Umbilical cord (tissue), 2 donors: ENCODE results near the gene IL17RD. TPM values are rescaled to one million over a fixed set of nuclear protein-coding genes. Genes with fewer than 3 reads are reported as not detected.

Source experiments
- DNase-seq: peaks from one replicate; pipeline ENCODE4 v3.0.0-alpha.2; 2015; ENCODE audit warnings: low spot score
- total RNA-seq: library from RNA; depleted of rRNA; stranded (reverse); fragments of >200 nt; gene quantifications from one replicate; pipeline ENCODE4 v1.2.3, GENCODE V29; 2014; ENCODE audit warnings: low replicate concordance; ENCODE audit not compliant: insufficient read depth

IL17RD gene
- total RNA-seq, result 5.8 TPM

- peak; percentile 83 for DNase-seq
Measured at GRCh38 chr3:57164657-57165573, at the start of gene IL17RD. Gene IL17RD, minus strand, starts transcription at chr3:57165353. Its CDS starts 67 bp downstream, at chr3:57165286.

- DNase-seq, result no peak
Measured at GRCh38 chr3:57206423-57206822, 41.3 kb upstream of the IL17RD start.

- DNase-seq, result no peak
Measured at GRCh38 chr3:57199895-57200297, 34.7 kb upstream of the IL17RD start, which contains the start of gene HESX1. Gene HESX1, minus strand, starts transcription at chr3:57199978. Its CDS starts 60 bp downstream, at chr3:57199918.

- DNase-seq, result no peak
Measured at GRCh38 chr3:57194641-57195040, 29.5 kb upstream of the IL17RD start.

GRCh38 chr3:57192028-57192427, 26.9 kb upstream of the IL17RD start:
- DNase-seq, result no peak

GRCh38 chr3:57184526-57184925, 19.4 kb upstream of the IL17RD start:
- no peak for DNase-seq

GRCh38 chr3:57179580-57180410, 14.6 kb upstream of the IL17RD start:
- no peak for DNase-seq

- DNase-seq, result no peak
Measured at GRCh38 chr3:57176045-57176444, 10.9 kb upstream of the IL17RD start.

GRCh38 chr3:57173687-57174086, 8.5 kb upstream of the IL17RD start:
- no peak for DNase-seq

GRCh38 chr3:57170946-57171345, 5.8 kb upstream of the IL17RD start:
- DNase-seq, result no peak

- DNase-seq, result peak; percentile 79
Measured at GRCh38 chr3:57169872-57170623, 4.9 kb upstream of the IL17RD start.

GRCh38 chr3:57169108-57169507, 4.0 kb upstream of the IL17RD start:
- DNase-seq, result no peak

GRCh38 chr3:57168151-57168550, 3.0 kb upstream of the IL17RD start:
- no peak for DNase-seq

- no peak for DNase-seq
Measured at GRCh38 chr3:57166660-57167059, 1.5 kb upstream of the IL17RD start.

- no peak for DNase-seq
Measured at GRCh38 chr3:57165641-57166040, 488 bp upstream of the IL17RD start.

GRCh38 chr3:57164217-57164656, 916 bp downstream of the IL17RD start:
- no peak for DNase-seq

GRCh38 chr3:57163751-57164150, 1.4 kb downstream of the IL17RD start:
- DNase-seq, result no peak

GRCh38 chr3:57161915-57162314, 3.2 kb downstream of the IL17RD start:
- no peak for DNase-seq

- DNase-seq, result peak; percentile 87
Measured at GRCh38 chr3:57160765-57161538, 4.2 kb downstream of the IL17RD start.

GRCh38 chr3:57160076-57160764, 4.9 kb downstream of the IL17RD start:
- peak; percentile 71 for DNase-seq
